Cardiac fibroblast (primary cell): Measurements from ENCODE around the gene SPACDR.

ENCODE experiments used
- DNase-seq, 2 donors: peaks; one replicate each; pipeline versions ENCODE4 v3.0.0 to v3.0.0-alpha.2; 2010; ENCODE audit warnings: low read depth in 2 of 2
- H3K4me3 ChIP-seq, 2 donors: replicated peaks in 1 of 2; 1 replicate in 1 of 2; 2 replicates in 1 of 2; pipeline ENCODE4 v1.5.1; 2011; ENCODE audit warnings: low read depth in 2 of 2, low read length in 2 of 2, mild to moderate bottlenecking in 2 of 2, moderate library complexity in 1 of 2
- TF ChIP-seq, protein P1 (sequence below): IDR thresholded peaks from one replicate; pipeline ENCODE4 v1.5.1; 2011; ENCODE audit warnings: low read depth, mild to moderate bottlenecking, low read length, inconsistent platforms

The SPACDR gene

GRCh38 chr7:100476903-100477870 is 13.1 kb upstream of the SPACDR start:
- H3K4me3 ChIP-seq, result peak overlapping the region; percentile 90 to 97
- no peak for DNase-seq
- TF ChIP-seq, protein P1, sequence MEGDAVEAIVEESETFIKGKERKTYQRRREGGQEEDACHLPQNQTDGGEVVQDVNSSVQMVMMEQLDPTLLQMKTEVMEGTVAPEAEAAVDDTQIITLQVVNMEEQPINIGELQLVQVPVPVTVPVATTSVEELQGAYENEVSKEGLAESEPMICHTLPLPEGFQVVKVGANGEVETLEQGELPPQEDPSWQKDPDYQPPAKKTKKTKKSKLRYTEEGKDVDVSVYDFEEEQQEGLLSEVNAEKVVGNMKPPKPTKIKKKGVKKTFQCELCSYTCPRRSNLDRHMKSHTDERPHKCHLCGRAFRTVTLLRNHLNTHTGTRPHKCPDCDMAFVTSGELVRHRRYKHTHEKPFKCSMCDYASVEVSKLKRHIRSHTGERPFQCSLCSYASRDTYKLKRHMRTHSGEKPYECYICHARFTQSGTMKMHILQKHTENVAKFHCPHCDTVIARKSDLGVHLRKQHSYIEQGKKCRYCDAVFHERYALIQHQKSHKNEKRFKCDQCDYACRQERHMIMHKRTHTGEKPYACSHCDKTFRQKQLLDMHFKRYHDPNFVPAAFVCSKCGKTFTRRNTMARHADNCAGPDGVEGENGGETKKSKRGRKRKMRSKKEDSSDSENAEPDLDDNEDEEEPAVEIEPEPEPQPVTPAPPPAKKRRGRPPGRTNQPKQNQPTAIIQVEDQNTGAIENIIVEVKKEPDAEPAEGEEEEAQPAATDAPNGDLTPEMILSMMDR, result peak; percentile 33

DNA sequence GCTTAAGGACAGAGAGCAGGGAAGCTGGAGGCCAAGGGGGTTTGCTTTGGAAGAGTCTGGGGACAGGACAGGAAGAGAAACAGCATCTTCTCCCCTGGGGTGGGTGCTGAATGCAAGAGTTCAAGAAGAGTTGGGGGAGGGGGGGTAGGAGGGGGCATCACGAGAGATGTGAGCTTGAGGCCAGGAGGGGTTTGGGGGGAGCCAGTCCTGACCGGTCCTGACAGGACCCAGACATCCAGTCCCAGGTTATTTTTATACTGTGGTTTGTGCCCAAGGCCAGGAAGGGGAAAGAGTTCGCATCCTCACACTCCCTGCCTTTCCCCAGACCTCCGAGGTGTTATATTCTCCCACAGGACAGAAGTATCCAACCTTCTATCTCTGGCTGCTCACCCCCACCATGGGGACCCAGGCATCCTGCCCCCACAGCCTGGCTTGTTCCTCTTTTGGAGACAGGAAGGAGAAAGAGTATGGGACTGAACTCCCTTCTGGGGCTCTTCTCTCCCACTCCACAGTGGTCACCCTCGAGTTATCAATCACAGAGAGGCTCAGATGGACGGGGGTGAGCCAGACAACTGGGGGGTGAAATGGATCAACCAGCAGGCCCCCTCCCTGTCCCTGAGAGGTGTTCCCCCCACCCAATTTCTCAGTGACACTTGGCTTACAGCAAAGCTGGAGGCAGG is 12.2 kb upstream of the SPACDR start:
- TF ChIP-seq, protein P1, result no peak
- DNase-seq, result no peak
- peak overlapping the region; percentile 90 to 97 for H3K4me3 ChIP-seq

DNA sequence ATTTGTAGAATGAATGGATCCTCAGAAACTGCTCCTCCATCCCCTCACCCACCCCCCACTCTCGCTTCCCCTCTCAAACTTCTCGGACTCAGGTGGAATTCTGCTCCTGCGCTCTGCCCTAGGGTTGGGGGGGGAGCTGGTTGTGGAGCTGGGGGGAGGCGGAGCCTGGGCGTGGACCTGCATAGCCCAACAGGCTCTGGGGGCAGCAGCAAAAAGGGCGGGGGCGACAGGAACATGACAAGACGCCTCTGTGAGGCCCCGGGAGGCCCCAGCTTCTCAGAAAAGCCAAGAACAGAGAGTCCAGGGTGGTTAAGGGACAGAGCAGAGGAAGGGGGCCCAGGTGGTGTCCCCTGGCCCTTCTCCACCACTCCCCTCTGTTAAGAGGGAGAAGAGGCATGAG is 11.5 kb upstream of the SPACDR start:
- no peak for DNase-seq
- TF ChIP-seq, protein P1, result no peak
- H3K4me3 ChIP-seq, result peak overlapping the region; percentile 90 to 97

DNA sequence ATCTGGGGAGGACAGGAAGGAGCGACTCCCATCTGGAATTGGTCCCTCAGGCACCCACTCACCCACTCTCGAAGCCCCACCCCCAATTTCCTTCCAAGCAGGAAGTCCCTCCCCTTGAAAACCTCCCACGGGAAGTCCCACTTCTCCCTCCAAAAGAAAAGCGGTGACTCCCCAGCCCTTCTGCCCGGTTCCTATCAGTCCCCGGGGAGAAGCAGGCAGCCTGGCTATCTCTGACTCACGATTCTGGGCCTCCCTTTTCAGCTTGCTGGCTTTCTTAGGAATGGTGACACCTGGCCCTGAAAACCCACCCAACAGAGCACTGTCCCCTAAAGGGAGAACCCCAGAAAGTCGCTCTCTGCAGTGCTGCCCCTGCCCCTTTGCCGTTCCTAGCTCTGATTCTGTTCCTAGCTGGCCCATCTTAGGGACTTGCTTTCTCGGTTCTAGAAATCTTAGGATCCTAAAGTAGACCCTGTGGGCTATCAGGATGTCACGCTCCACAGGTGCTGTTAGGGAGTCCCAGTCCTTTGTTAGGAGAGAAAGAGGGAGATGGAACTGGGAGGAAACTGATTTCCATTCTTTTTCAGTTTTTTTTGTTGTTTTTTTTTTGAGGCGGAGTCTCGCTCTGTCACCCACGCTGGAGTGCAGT is 8.9 kb upstream of the SPACDR start:
- peak overlapping the region; percentile 2 to 8 for H3K4me3 ChIP-seq
- TF ChIP-seq, protein P1, result no peak
- DNase-seq, result peak; percentile 81 to 89

GRCh38 chr7:100472121-100472851 is 8.2 kb upstream of the SPACDR start:
- TF ChIP-seq, protein P1, result no peak
- no peak for DNase-seq
- H3K4me3 ChIP-seq, result peak overlapping the region in 1 of 2 donors; percentile 2

GRCh38 chr7:100471021-100471420 is 7.0 kb upstream of the SPACDR start:
- no peak for DNase-seq
- no peak overlapping the region for H3K4me3 ChIP-seq
- TF ChIP-seq, protein P1, result no peak
